IPS DF 4.7 (cell line): Measurements from ENCODE around the gene CTXND1.
"Not testable (repeated sequence)": the region's sequence is repeated elsewhere in the genome, so short reads cannot be mapped to it uniquely, and the experiment has no call there.

ENCODE experiments used
- DNase-seq: peaks from one replicate; pipeline ENCODE4 v3.0.0-alpha.2; 2013; ENCODE audit warnings: low spot score; ENCODE audit errors: extremely low read depth

Gene CTXND1

GRCh38 chr15:80160570-80161156, 91.3 kb downstream of the CTXND1 start:
- DNase-seq, result no peak

- DNase-seq, result no peak
Measured at GRCh38 chr15:80159811-80160569, 92.0 kb downstream of the CTXND1 start.

GRCh38 chr15:80159301-80159700, 92.7 kb downstream of the CTXND1 start:
- no peak for DNase-seq

- DNase-seq, result no peak
Measured at GRCh38 chr15:80157215-80157614, 94.8 kb downstream of the CTXND1 start.

GRCh38 chr15:80156176-80156720, 95.8 kb downstream of the CTXND1 start:
- no peak for DNase-seq

- DNase-seq, result not testable (repeated sequence)
Measured at GRCh38 chr15:80155378-80156175, 96.4 kb downstream of the CTXND1 start.

- DNase-seq, result no peak
Measured at GRCh38 chr15:80155001-80155377, 97.0 kb downstream of the CTXND1 start.

- no peak for DNase-seq
Measured at GRCh38 chr15:80154336-80154735, 97.7 kb downstream of the CTXND1 start.

GRCh38 chr15:80153900-80154299, 98.1 kb downstream of the CTXND1 start:
- no peak for DNase-seq

GRCh38 chr15:80152896-80153876, 98.8 kb downstream of the CTXND1 start, which contains the start of gene FAH:
FAH (plus strand) TSS chr15:80152999; CDS start chr15:80153055, 56 bp downstream.
- DNase-seq, result no peak

GRCh38 chr15:80152180-80152895, 99.7 kb downstream of the CTXND1 start:
- DNase-seq, result no peak

- DNase-seq, result no peak
Measured at GRCh38 chr15:80151576-80151975, 100.4 kb downstream of the CTXND1 start.

- no peak for DNase-seq
Measured at GRCh38 chr15:80151148-80151547, 100.9 kb downstream of the CTXND1 start.
